Epithelial cell of esophagus (primary cell): ENCODE results near the gene NECAB2.

Source experiments
- DNase-seq: peaks from one replicate; pipeline ENCODE4 v3.0.0; 2010; ENCODE audit warnings: low read depth
- H3K4me3 ChIP-seq: 2 replicates; pipeline ENCODE4 v1.5.1; 2011; ENCODE audit warnings: mild to moderate bottlenecking, low read length, control low read depth
- CTCF ChIP-seq: IDR thresholded peaks from 2 replicates; pipeline ENCODE4 v1.5.1; 2011; ENCODE audit warnings: low read depth, mild to moderate bottlenecking, low read length, control low read depth, inconsistent platforms; ENCODE audit not compliant: insufficient read depth; ENCODE audit errors: missing control alignments

NECAB2 gene

GRCh38 chr16:83958846-83959565, 9.0 kb upstream of the NECAB2 start:
- no peak for TF ChIP-seq CTCF
- no peak overlapping the region for H3K4me3 ChIP-seq
- no peak for DNase-seq

DNA sequence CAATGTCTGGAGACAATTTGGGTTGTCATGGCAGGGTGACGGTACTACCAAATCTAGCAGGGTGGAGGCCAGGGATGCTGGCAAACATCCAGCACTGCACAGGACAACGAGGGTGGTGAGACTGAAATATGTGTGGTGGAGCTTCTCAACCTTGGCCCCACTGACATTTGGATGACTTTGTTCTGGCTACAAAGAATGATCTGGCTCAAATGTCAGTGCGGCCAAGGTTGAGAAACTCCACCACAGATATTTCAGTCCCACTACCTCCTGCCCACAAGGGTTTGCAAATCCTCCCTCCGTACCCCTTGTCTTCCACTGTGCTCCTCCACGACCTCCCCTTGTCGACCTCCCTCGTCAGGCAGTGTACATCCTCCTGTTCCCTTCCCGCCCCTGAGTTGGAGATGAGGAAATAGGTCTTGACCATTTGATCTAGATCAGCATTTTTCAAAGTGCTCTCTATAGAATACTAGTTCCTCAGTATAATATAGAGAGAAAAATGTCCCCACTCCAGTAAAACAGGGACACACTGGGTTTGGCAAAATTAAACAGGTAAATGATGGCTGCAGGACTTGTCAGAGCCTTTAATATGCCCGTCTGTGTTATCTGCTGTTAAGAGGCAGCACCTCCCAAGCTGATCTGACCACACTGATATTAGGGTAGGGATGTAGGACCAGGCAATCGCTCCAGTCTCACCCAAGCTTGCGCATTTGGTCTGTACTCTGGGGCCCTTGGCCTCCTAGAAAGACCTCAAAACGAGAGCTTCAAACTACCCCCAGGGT, 8.2 kb upstream of the NECAB2 start:
- TF ChIP-seq CTCF: no peak
- no peak for DNase-seq
- no peak overlapping the region for H3K4me3 ChIP-seq

DNA sequence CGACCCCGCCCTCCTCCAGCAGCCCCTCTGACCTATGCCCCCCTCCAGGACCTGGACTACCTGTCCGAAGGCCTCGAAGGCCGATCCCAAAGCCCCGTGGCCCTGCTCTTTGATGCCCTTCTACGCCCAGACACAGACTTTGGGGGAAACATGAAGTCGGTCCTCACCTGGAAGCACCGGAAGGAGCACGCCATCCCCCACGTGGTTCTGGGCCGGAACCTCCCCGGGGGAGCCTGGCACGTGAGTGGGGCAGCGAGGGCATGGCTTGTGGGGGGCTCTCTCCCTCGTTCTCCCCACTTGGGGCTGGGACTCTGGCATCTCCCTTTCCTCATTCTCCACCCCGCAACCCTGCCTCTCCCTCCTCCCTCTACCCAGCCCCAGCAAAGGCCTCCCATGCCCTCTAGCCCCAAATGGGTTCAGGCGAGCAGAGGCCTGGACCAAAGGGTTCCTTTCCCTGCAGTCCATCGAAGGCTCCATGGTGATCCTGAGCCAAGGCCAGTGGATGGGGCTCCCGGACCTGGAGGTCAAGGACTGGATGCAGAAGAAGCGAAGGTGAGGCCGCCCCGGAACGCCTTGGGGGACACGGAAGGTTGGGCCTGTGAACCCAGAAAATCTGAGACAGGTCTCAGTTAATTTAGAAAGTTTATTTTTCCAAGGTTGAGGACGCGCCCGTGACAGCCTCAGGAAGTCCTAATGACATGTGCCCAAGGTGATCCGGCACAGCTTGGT, 7.4 kb upstream of the NECAB2 start:
- no peak for TF ChIP-seq CTCF
- no peak overlapping the region for H3K4me3 ChIP-seq
- DNase-seq: no peak

- no peak for DNase-seq
- TF ChIP-seq CTCF: no peak
- no peak overlapping the region for H3K4me3 ChIP-seq
Measured at GRCh38 chr16:83961591-83961990, 6.5 kb upstream of the NECAB2 start.

DNA sequence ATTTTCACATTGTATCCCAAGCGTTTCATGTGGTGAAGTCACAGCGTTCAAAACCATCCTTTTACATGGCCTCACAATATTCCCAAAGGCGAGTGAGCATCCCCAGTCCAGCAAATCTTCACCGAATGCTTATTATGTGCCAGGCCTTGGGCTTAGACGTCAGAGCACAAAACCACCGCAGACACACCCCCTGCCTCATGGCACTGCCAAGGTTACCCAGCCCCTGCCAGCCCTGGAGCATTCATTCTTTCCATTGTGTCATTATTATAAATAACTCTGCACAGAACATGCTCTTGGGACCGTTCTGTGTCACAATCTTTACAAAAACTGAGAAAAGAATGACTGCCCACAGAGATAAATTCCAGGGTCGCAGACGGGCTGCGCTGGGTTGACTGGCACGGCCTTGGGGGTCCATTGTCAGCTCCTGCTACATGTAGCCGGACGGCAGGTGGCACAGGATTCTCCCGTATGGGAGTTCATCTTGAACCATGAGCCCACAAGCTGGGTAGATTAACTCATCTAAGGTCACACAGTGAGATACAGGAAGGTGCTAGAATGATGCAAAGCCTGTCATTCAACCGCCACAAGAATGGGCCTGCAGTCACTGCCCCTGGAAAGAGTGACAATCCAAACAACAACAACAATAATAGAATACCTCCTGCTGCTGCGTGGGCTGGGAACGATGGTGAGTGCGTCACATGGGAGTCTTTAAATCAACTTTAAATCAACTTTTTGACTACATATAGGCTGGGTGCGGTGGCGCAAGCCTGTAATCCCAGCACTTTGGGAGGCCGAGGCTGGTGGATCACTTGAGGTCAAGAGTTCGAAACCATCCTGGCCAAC, 4.5 kb upstream of the NECAB2 start:
- no peak for DNase-seq
- TF ChIP-seq CTCF: no peak
- H3K4me3 ChIP-seq: no peak overlapping the region

DNA sequence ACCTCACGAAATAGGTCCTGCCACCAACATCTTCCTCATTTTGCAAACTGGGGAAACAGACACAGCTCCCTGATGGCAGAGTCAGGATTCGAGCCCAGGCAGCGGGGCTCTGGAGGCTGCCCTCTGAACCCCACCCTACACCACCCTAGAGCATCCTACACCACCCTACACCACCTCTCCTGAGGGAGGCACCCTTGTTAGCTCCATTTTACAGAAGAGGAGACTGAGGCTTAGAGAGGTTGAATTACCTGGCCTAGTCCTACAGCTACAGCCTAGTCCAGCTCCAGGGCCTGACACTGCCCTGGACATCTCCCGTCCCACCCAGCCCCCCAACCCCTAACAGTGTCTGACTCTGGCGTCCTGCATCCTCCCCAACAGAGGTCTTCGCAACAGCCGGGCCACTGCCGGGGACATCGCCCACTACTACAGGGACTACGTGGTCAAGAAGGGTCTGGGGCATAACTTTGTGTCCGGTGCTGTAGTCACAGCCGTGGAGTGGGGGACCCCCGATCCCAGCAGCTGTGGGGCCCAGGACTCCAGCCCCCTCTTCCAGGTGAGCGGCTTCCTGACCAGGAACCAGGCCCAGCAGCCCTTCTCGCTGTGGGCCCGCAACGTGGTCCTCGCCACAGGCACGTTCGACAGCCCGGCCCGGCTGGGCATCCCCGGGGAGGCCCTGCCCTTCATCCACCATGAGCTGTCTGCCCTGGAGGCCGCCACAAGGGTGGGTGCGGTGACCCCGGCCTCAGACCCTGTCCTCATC, 3.2 kb upstream of the NECAB2 start:
- no peak for DNase-seq
- H3K4me3 ChIP-seq: no peak overlapping the region
- no peak for TF ChIP-seq CTCF
